Keratinocyte (primary cell): ENCODE measurements around the gene PPP2R3C. TPM values are rescaled to one million over a fixed set of nuclear protein-coding genes. Genes with fewer than 3 reads are reported as not detected.

Experiments
- DNase-seq: peaks from one replicate; pipeline ENCODE4 v3.0.0-alpha.2; 2011; ENCODE audit warnings: low read depth, missing footprints, low spot score
- FAIRE-seq: peaks from 2 replicates; lab custom pipeline; 2011; peaks lifted over from hg19 to GRCh38; lab: Jason Lieb, UNC
- H2AFZ ChIP-seq: 2 replicates; pipeline ENCODE4 v1.6.0; 2012; ENCODE audit warnings: low read length, control low read depth, inconsistent platforms; ENCODE audit not compliant: control insufficient read depth
- H3K27ac ChIP-seq: 2 replicates; pipeline ENCODE4 v1.5.1; 2011; ENCODE audit warnings: low read length; ENCODE audit not compliant: control insufficient read depth, insufficient read depth
- H3K27me3 ChIP-seq: 3 replicates; pipeline ENCODE4 v1.6.0; 2011; ENCODE audit warnings: low read length; ENCODE audit not compliant: control insufficient read depth, insufficient read depth; ENCODE audit errors: extremely low read depth
- H3K36me3 ChIP-seq, 2 experiments: 2 replicates in 1 of 2; 3 replicates in 1 of 2; pipeline ENCODE4 v1.5.1; 2011; ENCODE audit warnings: low read length in 2 of 2, mild to moderate bottlenecking in 1 of 2; ENCODE audit not compliant: control insufficient read depth in 2 of 2, insufficient read depth in 2 of 2; ENCODE audit errors: extremely low read depth in 1 of 2
- H3K4me1 ChIP-seq: 3 replicates; pipeline ENCODE4 v1.5.1; 2011; ENCODE audit warnings: low read length; ENCODE audit not compliant: control insufficient read depth, insufficient read depth; ENCODE audit errors: extremely low read depth
- H3K4me2 ChIP-seq: 3 replicates; pipeline ENCODE4 v1.6.0; 2011; ENCODE audit warnings: low read depth, low read length; ENCODE audit not compliant: control insufficient read depth, insufficient read depth; ENCODE audit errors: extremely low read depth
- H3K4me3 ChIP-seq, 3 experiments: fragments of 200-600 bp in 1 of 3; sonication (generic) in 1 of 3; 2 replicates in 2 of 3; 3 replicates in 1 of 3; pipeline ENCODE4 v1.5.1; 2011 to 2016; ENCODE audit warnings: low read length in 3 of 3, mild to moderate bottlenecking in 3 of 3, control low read depth in 2 of 3, inconsistent platforms in 1 of 3, low read depth in 1 of 3, mixed read lengths in 1 of 3, mixed run types in 1 of 3, moderate library complexity in 1 of 3; ENCODE audit not compliant: control insufficient read depth in 2 of 3, insufficient read depth in 2 of 3; ENCODE audit errors: extremely low read depth in 1 of 3
- H3K79me2 ChIP-seq: 2 replicates; pipeline ENCODE4 v1.6.0; 2012; ENCODE audit warnings: low read length; ENCODE audit not compliant: control insufficient read depth, insufficient read depth
- H3K9ac ChIP-seq: 3 replicates; pipeline ENCODE4 v1.6.0; 2011; ENCODE audit warnings: low read length; ENCODE audit not compliant: control insufficient read depth, insufficient read depth; ENCODE audit errors: extremely low read depth
- H3K9me1 ChIP-seq: 3 replicates; pipeline ENCODE4 v1.6.0; 2011; ENCODE audit warnings: low read length; ENCODE audit not compliant: control insufficient read depth, insufficient read depth; ENCODE audit errors: extremely low read depth
- H3K9me3 ChIP-seq: 2 replicates; pipeline ENCODE4 v1.5.1; 2012; ENCODE audit warnings: low read depth, low read length; ENCODE audit not compliant: control insufficient read depth
- H4K20me1 ChIP-seq: 3 replicates; pipeline ENCODE4 v1.6.0; 2011; ENCODE audit warnings: low read length; ENCODE audit not compliant: control insufficient read depth, insufficient read depth; ENCODE audit errors: extremely low read depth
- CTCF ChIP-seq, 3 experiments: IDR thresholded peaks in 1 of 3; conservative IDR thresholded peaks in 1 of 3; optimal IDR thresholded peaks in 1 of 3; 2 replicates in 2 of 3; 3 replicates in 1 of 3; pipeline versions ENCODE3 to v1.5.1; 2011; ENCODE audit warnings: low read length in 3 of 3, mild to moderate bottlenecking in 3 of 3, moderate library complexity in 2 of 3, control low read depth in 1 of 3, inconsistent platforms in 1 of 3; ENCODE audit not compliant: insufficient read depth in 2 of 3; ENCODE audit errors: extremely low read depth in 1 of 3
- EZH2 ChIP-seq: IDR thresholded peaks from one replicate; pipeline ENCODE4 v1.6.1; 2012; ENCODE audit warnings: inconsistent platforms, mild to moderate bottlenecking, low read length, moderate library complexity
- dilution Hi-C: fragments of 300-500 bp; cut with MboI; formaldehyde crosslinking; loops from one replicate; pipeline ENCODE4 v1.7.0; 2020; ENCODE audit warnings: low sequenced_read_pairs; ENCODE audit not compliant: extremely low pct_ligation_motif_present
- polyA plus RNA-seq, 5 experiments: library from polyadenylated mRNA; depleted of rRNA in 3 of 5; stranded (reverse) in 3 of 5; stranded (forward) in 1 of 5; unstranded in 1 of 5; fragments of >200 nt; gene quantifications; 1 replicate in 1 of 5; 2 replicates in 3 of 5; 3 replicates in 1 of 5; pipeline versions ENCODE4 v1.2.1 to v1.2.3, GENCODE V29; 2011 to 2012; ENCODE audit warnings: missing spikeins in 2 of 5, low read depth in 1 of 5, low replicate concordance in 1 of 5

The PPP2R3C gene
- polyA plus RNA-seq, 1 donor (not counting 4 experiments of a cell fraction or from before 2014, with no cell fraction given), result 9.8 TPM

DNA sequence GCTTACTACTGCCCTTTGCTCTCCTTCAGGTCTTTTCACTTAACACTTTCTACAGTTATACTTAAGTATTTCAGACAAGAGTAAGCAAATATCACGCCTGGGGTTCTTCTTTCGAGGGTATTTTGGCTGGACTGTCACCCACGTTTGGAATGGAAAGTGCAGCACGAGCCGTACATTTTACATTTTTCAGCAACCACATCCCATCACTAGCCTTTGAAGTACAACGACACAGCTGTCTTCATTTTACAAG is 76.1 kb downstream of the PPP2R3C start:
- peak overlapping the region; percentile 98 for H3K4me2 ChIP-seq
- peaks cover 13% of the 10 kb centered on the region for H3K4me1 ChIP-seq
- dilution Hi-C loops, result no loop called here
- no peaks in the 10 kb centered on the region for H4K20me1 ChIP-seq
- no peak for TF ChIP-seq EZH2
- no peak for TF ChIP-seq CTCF (optimal IDR thresholded peaks at IDR 0.05 in 1 of 3, IDR thresholded peaks at IDR 0.05 in 1 of 3, conservative IDR thresholded peaks at IDR 0.05 in 1 of 3; ENCODE audit: extremely low read depth in 1 of 3, insufficient read depth in 2 of 3, low read length in 3 of 3)
- no peaks in the 10 kb centered on the region for H3K27me3 ChIP-seq
- peak overlapping the region; percentile 88 for H3K9ac ChIP-seq
- DNase-seq (no peak), FAIRE-seq (no peak)
- peak overlapping the region; percentile 74 to 97 (median 95) for H3K4me3 ChIP-seq
- peak overlapping the region; percentile 99 for H3K27ac ChIP-seq
- H3K9me3 ChIP-seq, result no peaks in the 10 kb centered on the region
- H3K36me3 ChIP-seq, result peaks cover 0 to 3% of the 10 kb centered on the region in 2 experiments
- H3K9me1 ChIP-seq, result no peaks in the 10 kb centered on the region
- H2AFZ ChIP-seq, result peak overlapping the region; percentile 86
- H3K79me2 ChIP-seq, result peaks cover 30% of the 10 kb centered on the region

DNA sequence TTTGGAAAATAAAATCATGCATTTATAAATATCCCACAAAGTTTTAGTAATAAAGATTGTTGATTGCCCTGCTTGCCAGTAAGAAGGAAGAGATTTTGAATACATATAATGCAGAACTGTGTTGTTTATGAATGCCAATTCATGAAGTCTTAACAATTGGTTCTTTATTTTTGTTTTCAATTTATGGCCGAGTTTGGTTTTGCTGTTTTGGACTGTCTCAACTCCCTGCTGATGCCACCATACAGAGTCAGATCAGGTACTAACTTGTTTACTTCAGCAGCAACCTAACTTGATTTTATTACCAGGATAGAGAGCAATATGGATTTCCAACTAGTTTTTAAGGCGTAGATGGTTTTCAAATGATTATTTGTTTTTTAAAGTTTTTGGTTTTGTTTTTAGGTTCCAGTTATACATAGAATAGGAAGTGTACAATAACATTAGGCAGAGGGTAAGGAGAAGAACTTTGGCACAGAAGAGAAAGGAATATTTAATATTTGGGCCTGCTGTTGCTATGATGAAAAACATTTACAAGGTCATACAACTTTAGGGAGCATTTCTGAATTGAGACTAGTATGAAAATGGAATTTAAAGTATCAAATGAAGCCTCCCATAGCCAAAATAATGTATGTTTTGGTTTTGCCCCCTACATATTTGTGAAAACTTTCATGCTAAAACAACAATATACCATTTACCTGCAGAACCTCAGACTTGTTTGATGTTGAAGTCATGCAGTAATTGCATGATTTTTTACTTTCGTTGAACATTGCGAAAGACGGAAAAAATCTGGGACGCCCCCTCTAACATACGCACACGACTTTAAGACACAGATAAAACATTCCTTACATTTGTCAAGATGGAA is 76.6 kb downstream of the PPP2R3C start:
- peak overlapping the region; percentile 99 for H3K27ac ChIP-seq
- no peak for FAIRE-seq
- TF ChIP-seq CTCF (optimal IDR thresholded peaks at IDR 0.05 in 1 of 3, IDR thresholded peaks at IDR 0.05 in 1 of 3, conservative IDR thresholded peaks at IDR 0.05 in 1 of 3; ENCODE audit: extremely low read depth in 1 of 3, insufficient read depth in 2 of 3, low read length in 3 of 3), result no peak
- TF ChIP-seq EZH2, result no peak
- H3K9ac ChIP-seq, result peak overlapping the region; percentile 88
- DNase-seq, result no peak
- peak overlapping the region; percentile 74 to 97 (median 95) for H3K4me3 ChIP-seq
- H2AFZ ChIP-seq, result peak overlapping the region; percentile 86
- no peaks in the 10 kb centered on the region for H3K9me1 ChIP-seq
- H3K4me1 ChIP-seq, result peaks cover 13% of the 10 kb centered on the region
- H3K27me3 ChIP-seq, result no peaks in the 10 kb centered on the region
- dilution Hi-C loops, result no loop called here
- no peaks in the 10 kb centered on the region for H3K9me3 ChIP-seq
- no peaks in the 10 kb centered on the region for H4K20me1 ChIP-seq
- peaks cover 27% of the 10 kb centered on the region for H3K79me2 ChIP-seq
- H3K4me2 ChIP-seq, result peak overlapping the region; percentile 98
- H3K36me3 ChIP-seq, result peaks cover 0 to 3% of the 10 kb centered on the region in 2 experiments
